ENCODE data around the gene SLC4A7. TPM values are rescaled to one million over a fixed set of nuclear protein-coding genes. Genes with fewer than 3 reads are reported as not detected.

Gene SLC4A7
- total and polyA plus RNA-seq, 9 of the 15 experiments (the other 6 are each of a cell fraction or from before 2014, with no cell fraction given), result 1.7 to 13.6 (median 8.0) TPM

GRCh38 chr3:27353221-27353620, 131.0 kb downstream of the SLC4A7 start:
- Histone ChIP-seq H3K27ac (ENCODE audit: extremely low read depth, low read depth, low read length) (no peak overlapping the region), H3K27me3 (ENCODE audit: control insufficient read depth in 2 of 2, insufficient read depth in 2 of 2, low read length in 2 of 2) (no peaks in the 10 kb centered on the region), H3K4me3 (no peak overlapping the region), H3K79me2 (ENCODE audit: control insufficient read depth, insufficient read depth, low read length) (no peaks in the 10 kb centered on the region), H3K9me1 (ENCODE audit: control insufficient read depth, insufficient read depth, low read length) (no peaks in the 10 kb centered on the region), H2AFZ (ENCODE audit: low read depth, low read length) (no peak overlapping the region), H3K4me2 (ENCODE audit: insufficient read depth, low read length) (no peak overlapping the region), H3K9me3 (replicated peaks; ENCODE audit: control insufficient read depth, insufficient read depth, low read depth, low read length) (no peaks in the 10 kb centered on the region), H3K36me3 (ENCODE audit: control insufficient read depth, insufficient read depth, low read length) (no peaks in the 10 kb centered on the region), H3K9ac (ENCODE audit: insufficient read depth in 1 of 2, low read depth in 2 of 2, low read length in 2 of 2) (no peak overlapping the region), H3K4me1 (replicated peaks in 1 of 2; ENCODE audit: control insufficient read depth in 2 of 2, insufficient read depth in 2 of 2, low read length in 2 of 2) (no peaks in the 10 kb centered on the region), H4K20me1 (replicated peaks; ENCODE audit: control insufficient read depth, insufficient read depth, low read length) (no peaks in the 10 kb centered on the region)
- WGBS (ENCODE audit: insufficient coverage, low coverage, missing lambda C conversion rate), result 4% methylated on average over 1 of the region's 1 CpG
- FAIRE-seq, result no peak
- ATAC-seq, result no peak
- no TSS peak for BruUV-seq (replicated peaks)
- ChIA-PET CTCF (ENCODE audit: low intra/inter-chr PET ratio) (no interaction called here), POLR2A (no interaction called here)
- intact Hi-C loops (cut with micrococcal nuclease) (no loop called here), in situ Hi-C loops (cut with MboI) (no loop called here)
- no peak for DNase-seq (ENCODE audit: extremely low read depth in 1 of 4, low spot score in 3 of 4)
- TF ChIP-seq ZNF696 (CRISPR knock-in tag; conservative IDR thresholded peaks at IDR 0.05) (no peak), E2F8 (IDR thresholded peaks at IDR 0.05; ENCODE audit: low read depth, partially characterized antibody) (no peak)
- TF ChIP-seq, protein P1, sequence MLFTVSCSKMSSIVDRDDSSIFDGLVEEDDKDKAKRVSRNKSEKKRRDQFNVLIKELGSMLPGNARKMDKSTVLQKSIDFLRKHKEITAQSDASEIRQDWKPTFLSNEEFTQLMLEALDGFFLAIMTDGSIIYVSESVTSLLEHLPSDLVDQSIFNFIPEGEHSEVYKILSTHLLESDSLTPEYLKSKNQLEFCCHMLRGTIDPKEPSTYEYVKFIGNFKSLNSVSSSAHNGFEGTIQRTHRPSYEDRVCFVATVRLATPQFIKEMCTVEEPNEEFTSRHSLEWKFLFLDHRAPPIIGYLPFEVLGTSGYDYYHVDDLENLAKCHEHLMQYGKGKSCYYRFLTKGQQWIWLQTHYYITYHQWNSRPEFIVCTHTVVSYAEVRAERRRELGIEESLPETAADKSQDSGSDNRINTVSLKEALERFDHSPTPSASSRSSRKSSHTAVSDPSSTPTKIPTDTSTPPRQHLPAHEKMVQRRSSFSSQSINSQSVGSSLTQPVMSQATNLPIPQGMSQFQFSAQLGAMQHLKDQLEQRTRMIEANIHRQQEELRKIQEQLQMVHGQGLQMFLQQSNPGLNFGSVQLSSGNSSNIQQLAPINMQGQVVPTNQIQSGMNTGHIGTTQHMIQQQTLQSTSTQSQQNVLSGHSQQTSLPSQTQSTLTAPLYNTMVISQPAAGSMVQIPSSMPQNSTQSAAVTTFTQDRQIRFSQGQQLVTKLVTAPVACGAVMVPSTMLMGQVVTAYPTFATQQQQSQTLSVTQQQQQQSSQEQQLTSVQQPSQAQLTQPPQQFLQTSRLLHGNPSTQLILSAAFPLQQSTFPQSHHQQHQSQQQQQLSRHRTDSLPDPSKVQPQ (CRISPR knock-in tag; IDR thresholded peaks at IDR 0.05; ENCODE audit: borderline replicate concordance), result no peak
